Measurements from ENCODE around the gene RSPRY1.
A peak's percentile ranks its signal among the peaks of the same experiment; 100 is the strongest.
"Not testable (repeated sequence)": the region's sequence is repeated elsewhere in the genome, so short reads cannot be mapped to it uniquely, and the experiment has no call there.

The RSPRY1 gene

DNA sequence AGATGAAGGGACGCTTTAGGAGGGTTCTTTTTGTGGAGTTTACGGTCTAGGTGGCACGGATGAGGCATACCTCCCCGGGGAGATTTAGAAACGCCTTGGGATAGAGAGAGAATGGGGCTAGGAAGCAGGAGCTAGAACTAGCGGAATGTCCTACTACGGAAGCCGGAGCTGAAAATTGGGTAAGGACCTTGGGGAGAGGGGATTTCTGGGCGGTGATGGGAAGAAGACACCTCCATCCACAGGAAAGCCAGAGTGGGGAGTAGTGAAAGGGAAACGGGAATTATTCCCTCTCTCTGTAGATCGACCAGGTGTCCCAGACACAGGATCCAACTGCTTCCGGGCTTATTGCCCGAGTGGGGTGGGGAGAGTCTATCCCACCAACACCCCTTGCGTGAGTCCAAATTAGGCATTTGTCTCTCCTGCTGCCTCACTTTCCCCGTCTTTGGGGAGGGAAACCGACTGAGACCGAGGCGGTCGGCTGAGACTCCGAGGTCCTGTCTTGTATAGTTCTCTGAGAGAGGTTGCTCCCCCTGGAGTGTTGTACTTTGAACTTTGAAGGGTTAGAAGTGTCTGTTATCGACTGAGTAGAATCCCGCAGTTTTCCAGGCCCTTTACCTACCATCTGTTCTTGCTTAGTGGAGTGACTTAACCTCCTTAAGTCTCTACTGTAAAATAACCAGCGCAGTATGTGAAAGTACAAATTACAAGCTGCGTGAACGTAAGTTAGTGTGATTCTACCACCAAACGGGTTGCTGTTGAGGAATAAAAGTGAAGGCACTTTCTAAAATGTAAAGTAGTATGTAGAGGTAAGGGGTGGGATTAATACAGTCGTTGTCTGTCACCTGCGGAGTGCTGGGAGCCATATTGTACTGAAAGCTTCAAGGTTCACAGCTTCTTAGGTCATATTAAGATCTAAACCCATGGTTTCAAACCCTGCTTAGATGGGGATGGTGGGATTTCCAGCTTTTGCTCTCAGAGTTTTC lies 1.0 kb downstream of the RSPRY1 start:
- DNase-seq, result peak; percentile 54

DNA sequence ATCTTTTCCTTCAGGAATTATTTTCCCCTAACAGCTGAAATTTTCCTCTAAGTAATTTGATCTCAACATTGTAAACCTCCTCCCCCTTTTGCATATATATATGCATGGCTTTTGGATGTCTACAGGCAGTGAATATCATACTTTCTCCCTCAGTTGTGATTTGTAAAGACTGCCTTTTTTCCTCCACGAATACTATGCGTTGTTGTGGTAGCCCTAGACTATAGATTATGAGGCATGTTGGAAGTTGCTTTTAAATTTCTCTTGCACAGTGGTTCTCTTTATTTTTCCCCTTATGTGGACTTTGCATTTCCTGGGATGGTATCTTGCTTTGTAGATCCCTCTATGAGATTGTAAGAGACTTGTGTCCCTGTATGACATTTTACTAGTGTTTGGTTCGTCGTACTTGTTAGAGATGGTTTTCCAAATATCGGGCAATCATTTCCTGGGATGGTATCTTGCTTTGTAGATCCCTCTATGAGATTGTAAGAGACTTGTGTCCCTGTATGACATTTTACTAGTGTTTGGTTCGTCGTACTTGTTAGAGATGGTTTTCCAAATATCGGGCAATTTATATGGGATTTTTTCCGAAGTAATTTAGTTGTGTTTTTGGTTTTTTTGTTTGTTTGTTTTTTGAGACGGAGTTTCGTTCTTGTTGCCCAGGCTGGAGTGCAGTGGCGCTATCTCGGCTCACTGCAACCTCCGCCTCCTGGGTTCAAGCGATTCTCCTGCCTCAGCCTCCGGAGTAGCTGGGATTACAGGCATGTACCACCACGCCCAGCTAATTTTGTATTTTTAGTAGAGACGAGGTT lies 2.0 kb downstream of the RSPRY1 start:
- DNase-seq, result not testable (repeated sequence)

DNA sequence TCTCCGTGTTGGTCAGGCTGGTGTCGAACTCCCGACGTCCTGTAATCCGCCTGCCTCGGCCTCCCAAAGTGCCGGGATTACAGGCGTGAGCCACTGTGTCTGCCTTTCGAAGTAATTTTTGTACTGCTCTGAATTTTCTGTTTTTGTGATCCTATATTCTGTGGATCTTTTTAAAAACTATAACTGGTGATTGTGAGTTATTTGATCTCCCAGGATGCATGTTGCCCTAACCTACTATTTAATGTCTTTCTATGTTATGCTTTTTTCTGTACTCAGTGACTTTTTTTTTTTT lies 2.5 kb downstream of the RSPRY1 start:
- DNase-seq, result no peak

DNA sequence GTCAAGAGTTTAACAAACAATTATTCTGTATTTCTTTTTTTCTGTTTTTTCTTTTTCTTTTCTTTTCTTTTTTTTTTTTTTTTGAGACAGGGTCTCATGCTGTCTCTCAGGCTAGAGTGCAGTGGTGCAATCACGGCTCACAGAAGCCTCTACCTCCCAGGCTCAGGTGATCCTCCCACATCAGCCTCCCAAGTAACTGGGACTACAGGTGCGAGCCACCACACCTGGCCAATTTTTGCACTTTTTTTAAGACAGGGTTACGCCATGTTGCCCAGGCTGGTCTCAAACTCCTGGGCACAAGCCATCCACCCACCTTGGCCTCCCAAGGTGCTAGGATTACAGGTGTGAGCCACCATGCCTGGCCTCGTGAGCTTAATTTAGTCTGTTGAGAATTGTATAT lies 3.4 kb downstream of the RSPRY1 start:
- DNase-seq, result not testable (repeated sequence)

DNA sequence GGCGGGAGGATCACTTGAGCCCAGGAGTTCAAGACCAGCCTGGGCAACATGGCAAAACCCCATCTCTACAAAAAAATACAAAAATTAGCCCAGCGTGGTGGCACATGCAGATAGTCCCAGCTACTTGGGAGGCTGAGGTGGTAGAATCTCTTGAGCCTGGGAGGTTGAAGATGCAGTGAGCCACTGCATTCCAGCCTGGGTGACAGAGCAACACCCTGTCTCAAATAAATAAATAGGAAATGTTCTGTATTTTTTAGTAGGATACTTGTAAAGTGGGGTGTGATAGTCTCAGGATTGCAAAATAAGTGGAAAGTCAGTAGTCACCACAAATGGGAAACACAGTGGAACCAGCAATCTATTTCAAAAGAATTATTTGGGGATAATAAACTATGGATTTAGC lies 4.0 kb downstream of the RSPRY1 start:
- DNase-seq, result no peak

DNA sequence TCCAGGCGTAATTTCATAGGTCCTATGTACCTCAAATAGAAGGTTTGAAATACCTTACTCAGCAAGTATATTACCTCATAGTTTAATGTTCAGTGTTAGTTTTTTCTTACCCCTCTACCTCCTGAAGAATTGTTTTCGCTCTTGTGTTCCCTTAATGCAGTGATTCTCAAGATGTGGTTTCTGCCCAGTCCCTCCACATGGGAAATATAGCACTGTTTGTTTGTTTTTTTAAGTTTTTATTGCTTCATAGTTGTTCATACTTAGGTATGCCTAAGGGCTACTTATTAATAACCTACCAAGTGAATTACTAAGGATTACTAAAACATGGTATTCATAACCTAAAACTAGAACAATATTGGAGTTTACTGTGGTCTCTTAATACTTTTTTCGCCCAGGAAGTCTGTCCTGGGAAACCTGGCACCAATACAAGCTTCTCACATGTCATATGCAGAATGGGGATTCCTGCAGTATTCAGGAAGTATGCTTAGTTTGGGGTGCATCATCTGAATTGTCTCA lies 5.0 kb downstream of the RSPRY1 start:
- DNase-seq, result no peak

DNA sequence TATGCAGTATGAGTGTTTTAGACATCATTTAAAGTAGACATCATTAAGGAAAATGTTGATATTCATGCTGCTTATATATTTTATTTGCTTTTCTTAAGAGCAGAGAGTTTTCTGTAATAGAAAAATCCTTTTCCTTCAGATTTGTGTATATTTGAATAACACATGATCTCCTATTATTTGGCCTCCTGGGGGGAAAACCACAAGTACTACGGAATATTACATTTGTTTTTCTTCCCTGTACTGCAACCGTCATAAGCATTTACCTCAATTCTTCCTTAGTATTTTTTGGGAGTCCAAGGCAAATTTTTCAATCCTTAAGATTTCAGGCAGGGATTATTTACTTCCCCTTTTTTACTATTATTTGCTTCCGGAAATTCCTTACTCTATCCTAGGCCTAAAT lies 6.0 kb downstream of the RSPRY1 start:
- DNase-seq, result no peak

DNA sequence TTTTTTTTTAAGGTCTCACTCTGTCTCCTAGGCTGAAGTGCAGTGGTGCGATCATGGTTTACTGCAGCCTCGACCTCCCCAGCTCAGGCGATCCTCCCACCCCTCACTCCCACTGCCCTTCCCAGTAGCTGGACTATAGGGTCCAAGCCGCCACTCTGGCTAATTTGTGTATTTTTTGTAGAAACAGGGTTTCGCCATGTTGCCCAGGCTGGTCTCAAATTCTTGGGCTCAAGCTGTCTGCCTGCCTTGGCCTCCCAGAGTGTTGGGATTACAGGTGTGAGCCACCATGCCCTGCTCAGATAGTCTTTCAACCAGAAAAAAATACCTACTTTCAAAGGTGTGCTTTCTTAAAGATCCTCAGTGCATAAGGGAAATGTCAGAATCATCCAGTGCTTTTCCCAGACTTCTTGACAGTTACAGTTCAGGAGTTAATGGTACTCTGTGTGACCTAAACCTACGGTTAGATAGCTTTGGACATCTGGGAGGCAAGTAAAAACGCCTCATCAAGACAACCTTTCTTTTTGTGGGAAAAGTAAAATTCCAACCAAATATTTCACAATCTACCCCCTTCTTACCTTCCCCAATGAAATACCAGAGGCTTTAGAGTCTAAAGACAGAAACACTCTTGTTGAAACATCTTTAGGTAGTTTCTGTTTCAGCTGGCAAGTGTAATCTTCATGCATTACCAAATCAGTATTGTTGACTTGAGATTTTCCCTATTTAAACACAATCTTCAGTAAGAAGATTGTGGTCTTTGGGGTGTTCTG lies 6.8 kb downstream of the RSPRY1 start:
- DNase-seq, result no peak

DNA sequence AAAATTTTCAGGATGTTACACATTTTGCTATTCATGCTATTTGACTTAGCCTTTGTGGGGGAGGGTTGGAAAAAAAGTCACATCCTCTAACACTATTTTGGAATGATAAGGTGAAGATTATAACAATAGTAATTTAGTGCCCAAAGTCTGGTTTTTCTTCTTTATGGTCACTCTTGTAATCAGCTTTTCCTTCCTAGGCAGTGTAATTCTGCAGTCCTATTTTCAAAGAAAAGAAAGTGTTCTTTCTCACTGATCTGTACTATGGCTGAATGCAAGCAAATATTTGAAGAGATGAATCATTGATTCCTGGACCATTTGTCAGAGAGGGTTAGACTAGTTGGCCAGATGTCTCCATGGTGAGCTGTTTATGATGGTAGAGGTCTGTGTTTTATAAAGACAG lies 8.4 kb downstream of the RSPRY1 start:
- no peak for DNase-seq

DNA sequence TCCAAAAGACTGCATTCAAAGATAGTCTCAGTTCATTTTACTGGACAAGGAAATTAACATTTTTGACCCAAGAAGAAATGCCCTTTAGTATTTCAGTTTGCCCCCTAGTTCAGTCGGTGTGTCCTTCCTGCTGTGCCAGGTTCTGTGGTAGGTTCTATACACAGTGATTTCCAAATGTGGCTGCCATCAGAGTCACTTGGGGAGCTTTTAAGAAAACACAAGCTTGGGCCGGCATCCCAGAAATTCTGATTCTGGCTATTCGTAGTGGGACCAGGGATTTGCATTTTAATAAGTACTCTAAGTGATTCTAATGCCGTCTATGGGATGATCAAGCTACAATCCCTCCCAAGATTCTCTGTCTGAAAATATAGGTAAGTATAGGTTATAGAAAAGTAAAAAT lies 10.2 kb downstream of the RSPRY1 start:
- no peak for DNase-seq

DNA sequence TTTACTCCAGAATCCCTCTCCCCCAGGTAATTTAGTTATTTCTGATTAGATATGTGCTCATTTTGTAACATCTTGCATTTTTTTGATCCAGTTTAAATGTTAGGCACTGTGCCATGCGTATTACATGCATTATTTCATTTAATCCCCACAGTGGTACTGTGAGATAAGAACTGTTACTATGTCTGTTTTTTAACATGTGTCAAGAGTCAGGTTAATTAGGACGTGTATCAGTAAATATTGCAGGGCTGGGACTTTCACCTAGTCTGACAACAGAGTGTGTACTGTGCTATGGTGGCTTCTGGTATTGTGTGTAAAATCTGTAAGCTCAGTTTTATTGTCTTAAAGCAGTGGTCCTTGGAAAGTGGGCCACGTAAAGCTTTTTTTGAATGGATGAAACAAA lies 10.6 kb downstream of the RSPRY1 start:
- no peak for DNase-seq

DNA sequence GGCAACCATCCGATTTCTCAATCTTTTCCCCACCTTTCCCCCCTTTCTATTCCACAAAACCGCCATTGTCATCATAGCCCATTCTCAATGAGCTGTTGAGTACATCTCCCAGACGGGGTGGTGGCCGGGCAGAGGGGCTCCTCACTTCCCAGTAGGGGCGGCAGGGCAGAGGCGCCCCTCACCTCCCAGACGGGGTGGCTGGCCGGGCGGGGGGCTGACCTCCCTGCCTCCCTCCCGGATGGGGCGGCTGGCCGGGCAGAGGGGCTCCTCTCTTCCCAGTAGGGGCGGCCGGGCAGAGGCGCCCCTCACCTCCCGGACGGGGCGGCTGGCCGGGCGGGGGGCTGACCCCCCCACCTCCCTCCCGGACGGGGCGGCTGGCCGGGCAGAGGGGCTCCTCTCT lies 14.2 kb downstream of the RSPRY1 start:
- not testable (repeated sequence) for DNase-seq

DNA sequence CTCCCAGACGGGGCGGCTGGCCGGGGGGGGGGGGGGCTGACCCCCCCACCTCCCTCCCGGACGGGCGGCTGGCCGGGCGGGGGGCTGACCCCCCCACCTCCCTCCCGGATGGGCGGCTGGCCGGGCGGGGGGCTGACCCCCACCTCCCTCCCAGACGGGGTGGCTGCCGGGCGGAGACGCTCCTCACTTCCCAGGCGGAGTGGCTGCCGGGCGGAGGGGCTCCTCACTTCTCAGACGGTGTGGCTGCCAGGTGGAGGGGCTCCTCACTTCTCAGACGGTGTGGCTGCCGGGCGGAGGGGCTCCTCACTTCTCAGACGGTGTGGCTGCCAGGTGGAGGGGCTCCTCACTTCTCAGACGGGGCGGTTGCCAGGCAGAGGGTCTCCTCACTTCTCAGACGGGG lies 14.8 kb downstream of the RSPRY1 start:
- not testable (repeated sequence) for DNase-seq

DNA sequence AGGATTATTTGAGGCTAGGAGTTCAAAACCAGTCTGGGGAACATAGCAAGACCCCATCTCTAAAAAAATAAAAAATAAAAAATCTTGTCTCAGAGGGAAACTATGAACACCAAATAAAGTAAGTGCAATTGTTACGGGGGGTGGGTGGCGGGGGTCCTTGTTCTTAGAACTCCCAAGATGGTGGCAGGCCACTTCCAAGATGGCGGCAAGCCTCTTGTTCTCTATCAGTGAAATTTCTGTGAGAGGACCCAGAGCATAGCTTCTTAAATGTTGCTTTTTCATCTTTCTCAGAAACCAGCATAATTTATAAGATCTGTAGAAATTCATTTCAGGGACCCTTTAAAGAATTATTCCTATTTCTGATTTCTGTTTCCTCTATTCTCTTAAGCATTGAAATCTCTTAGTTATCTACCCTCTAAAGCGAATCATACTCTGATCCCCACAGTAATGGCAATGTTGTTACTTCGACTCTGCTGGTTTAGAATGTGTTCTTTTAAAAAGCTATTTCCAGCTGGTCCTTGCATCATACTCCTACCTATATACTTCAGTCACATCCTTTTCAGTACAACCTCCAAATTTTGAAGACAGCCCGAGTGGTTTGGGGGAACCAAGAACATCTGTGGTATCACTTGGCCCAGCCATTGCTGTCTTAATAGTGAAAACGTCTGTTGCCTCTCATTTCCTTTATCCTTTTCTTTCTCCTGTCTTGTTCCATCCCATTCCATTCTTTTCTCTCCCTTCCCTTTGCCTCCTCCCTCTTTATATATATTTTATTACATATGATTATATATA lies 16.2 kb downstream of the RSPRY1 start:
- no peak for DNase-seq

DNA sequence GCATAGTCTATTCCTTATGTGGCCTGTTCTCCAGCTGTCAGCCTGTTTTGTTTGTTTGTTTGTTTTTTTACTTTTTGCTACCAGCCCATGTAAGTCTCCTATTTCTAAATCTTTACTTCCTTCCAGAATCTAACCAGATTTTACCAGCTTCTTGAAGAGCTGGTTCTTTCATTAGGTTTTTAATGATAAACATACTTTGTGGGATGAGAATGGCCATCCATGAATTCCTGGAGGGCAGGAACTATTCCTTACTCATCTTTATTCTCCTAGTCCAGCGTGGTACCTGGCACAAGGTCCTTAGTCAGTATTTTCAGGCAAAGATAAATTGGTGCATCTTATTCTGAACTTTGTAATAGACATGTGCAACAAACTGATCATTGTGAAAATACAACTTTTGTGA lies 17.3 kb downstream of the RSPRY1 start:
- DNase-seq, result no peak

DNA sequence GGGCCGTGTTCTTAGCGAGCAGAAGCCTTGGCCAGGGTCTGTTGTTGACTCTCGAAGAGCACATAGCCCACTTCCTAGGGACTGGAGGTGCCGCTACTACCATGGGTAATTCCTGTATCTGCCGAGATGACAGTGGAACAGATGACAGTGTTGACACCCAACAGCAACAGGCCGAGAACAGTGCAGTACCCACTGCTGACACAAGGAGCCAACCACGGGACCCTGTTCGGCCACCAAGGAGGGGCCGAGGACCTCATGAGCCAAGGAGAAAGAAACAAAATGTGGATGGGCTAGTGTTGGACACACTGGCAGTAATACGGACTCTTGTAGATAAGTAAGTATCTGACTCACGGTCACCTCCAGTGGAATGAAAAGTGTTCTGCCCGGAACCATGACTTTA lies 18.5 kb downstream of the RSPRY1 start:
- no peak for DNase-seq

DNA sequence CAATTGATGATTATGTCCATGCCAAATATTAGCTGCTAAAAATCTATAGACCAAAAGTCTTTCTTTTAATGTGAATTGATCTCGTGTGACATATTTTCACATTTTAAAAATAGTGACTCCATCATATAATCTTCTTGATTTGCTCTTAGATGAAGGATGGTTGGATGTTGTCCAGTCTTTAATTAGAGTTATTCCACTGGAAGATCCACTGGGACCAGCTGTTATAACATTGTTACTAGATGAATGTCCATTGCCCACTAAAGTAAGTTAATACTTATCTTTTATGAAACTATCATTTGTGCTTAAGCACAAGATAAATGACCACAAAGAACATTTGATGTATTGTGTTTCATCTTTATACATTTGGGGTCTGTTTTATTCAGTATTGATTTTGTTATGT lies 22.8 kb downstream of the RSPRY1 start:
- no peak for DNase-seq

DNA sequence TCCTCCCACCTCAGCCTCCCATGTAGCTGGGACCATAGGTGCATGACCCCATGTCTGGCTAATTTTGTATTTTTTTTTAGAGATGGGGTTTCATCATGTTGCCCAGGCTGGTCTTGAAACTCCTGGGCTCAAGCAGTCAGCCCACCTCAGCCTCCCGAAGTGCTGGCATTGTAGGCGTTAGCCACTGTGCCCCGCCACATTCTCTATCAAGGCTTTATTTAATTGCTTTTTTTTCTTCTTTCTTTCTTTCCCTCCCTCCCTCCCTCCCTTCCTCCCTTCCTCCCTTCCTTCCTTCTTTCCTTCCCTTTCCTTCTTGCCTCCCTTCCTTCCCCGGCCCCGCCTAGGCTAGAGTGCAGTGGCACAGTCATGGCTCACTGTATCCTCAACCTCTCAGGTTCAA lies 23.7 kb downstream of the RSPRY1 start:
- no peak for DNase-seq

DNA sequence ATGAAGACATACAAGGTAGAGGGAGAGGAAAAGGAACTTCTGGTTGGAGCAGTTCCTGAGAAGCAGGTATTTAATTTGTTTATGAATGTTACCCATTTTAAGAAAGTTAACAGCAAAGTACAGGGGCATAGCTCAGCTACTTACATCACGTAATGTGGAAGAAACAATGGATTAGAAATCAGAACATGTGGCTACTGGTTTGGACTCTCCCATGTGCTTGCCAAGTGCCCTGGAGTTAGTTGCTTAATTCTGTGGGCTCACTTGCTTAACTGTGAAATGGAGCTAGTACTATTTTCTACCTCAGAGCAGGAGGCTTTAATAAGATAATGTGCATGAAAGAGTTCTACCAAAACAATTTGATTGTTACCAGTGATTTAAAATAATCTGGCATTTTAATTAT lies 27.3 kb downstream of the RSPRY1 start:
- no peak for DNase-seq

DNA sequence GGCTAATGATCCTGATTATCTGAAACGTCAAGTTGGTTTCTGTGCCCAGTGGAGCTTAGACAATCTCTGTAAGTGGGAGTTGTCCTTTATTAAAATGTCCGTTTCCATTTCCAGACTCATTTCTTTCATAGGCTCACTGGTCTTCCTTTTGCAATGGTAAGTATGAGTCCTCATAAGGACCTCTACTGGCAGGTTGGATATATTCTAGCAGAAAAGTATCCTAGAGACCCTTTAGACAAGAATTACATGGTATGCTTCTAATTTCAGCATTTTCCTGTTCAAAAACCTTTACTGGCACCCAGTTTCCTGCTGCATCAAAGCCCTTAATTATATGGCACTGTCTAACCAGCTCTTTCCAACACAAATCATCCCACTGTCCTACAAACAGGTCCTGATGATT lies 30.8 kb downstream of the RSPRY1 start:
- no peak for DNase-seq

DNA sequence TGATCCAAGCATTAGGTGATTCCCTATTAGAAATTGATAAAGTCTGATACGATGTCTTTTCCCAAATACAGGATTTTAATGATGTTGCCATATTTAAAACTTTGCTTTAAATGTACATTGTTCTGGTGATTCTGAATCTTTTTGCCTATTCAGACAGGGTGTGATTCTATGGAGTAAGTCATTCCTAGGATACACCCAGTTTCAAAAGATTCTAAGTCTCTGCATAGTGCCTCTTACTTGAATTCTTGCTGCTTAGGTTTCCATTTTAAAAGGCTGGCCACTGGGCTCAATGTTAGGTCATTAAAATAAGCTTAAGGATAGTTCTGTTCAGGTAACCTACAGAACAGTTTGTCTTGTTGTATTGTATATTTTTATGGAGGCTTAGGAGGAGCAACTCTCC lies 36.9 kb downstream of the RSPRY1 start:
- no peak for DNase-seq

DNA sequence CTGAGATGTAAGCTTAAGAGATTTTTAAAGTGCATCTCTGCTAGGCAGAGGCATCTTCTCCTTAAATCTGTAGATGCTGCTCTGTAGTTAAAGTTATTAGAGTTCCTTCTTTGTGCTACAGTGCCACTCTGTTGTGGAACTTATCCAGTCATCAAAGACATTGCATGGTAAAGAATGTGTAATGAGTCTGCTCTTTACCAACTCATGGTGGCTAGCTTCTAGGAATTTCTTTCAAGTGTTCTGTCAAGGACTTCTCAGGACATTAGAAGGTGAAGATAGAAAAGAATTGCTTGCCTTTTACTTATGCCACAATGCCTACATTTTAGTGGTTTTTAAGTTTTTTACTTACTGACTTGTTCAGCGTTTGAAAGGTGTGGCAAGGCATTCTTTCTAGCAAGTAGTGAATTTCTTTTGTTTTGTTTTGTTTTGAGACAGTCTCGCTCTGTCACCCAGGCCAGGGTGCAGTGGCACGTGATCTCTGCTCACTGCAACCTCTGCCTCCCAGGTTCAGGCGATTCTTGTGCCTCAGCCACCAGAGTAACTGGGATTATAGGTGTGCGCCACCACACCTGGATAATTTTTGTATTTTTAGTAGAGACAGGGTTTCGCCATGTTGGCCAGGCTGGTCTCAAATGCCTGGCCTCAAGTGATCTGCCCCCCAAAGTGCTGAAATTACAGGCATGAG lies 38.7 kb downstream of the RSPRY1 start:
- no peak for DNase-seq

All from RPMI8226 (cell line).